Activated T-helper 1 cell treated with Interleukin-2 at 50 U/mL for 16 hours (primary cell): ENCODE measurements around the gene IMMP1L.
"Not testable (repeated sequence)": the region's sequence is repeated elsewhere in the genome, so short reads cannot be mapped to it uniquely, and the experiment has no call there.

Source experiments
- DNase-seq: peaks from one replicate; pipeline ENCODE4 v3.0.0-alpha.2; 2020; ENCODE audit warnings: low read depth

The IMMP1L gene

DNA sequence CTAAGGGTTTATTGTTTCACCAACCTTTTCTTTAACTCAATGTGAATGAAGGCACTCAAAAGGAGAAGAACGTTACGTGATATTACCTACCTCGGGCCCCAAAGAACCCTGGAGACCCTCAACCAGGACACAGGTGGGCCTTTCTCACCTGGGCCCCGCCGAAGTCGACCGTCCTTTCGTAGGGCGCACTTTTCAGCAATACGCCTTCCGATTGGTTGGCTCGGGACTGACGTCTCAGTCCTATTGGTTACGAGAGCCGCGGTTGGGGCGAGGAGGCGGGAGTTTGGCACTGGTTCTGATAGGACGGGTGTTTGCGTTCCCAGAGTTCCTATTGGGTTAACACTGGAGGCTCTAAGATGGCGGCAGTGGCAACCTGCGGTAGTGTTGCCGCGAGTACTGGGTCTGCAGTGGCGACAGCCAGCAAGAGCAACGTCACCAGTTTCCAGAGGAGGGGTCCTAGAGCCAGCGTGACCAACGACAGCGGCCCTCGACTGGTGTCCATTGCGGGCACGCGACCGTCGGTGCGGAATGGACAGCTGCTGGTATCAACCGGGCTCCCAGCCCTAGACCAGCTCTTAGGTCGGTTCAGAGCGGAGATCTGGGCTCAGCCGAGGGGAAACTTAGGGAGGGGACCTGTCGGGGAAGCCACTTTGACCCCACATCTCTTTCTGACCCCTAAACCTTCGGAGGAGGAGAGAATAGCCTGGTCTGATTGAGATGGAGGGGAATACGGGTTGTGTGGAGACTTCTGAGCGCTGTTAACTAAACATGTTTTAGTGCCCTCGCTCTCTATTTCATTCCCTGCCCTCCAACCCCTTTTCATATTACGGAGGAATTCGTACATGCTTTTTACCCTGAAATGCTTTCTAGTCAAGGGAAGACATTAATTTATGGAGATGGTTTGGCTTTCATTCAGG is at the start of gene IMMP1L, which contains the start of gene ELP4:
IMMP1L (minus strand) TSS at position 194 of the 917 bp plus-strand sequence. CDS start 46,346 bp downstream, outside the sequence.
ELP4 (plus strand) TSS at position 339 of the 917 bp plus-strand sequence; CDS start at position 357, 18 bp downstream.
- peak; percentile 88 for DNase-seq

DNA sequence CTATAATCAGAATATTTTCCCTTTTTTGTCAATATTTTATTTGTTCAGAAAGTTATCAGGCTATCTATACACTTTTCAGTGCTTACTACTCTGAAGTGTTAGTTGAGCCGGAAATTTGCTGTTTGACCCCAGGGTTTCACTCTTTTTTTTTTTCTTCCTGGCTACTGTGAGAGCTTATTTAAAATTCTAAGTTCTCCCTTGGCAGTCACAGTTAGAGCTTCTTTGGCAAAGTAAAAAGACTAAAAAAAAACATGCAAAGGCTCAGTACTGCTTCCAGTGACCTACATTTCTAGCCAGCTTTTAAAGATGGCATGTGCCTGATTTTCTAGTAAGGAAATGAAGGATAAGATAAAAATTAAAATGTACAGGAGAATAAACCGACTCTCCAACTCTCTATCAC is 48.6 kb upstream of the IMMP1L start:
- DNase-seq: no peak

- no peak for DNase-seq
Measured at GRCh38 chr11:31555938-31556337, 46.5 kb upstream of the IMMP1L start.

GRCh38 chr11:31542862-31543261 is 33.4 kb upstream of the IMMP1L start:
- DNase-seq: no peak

GRCh38 chr11:31535479-31535878 is 26.1 kb upstream of the IMMP1L start:
- DNase-seq: no peak

DNA sequence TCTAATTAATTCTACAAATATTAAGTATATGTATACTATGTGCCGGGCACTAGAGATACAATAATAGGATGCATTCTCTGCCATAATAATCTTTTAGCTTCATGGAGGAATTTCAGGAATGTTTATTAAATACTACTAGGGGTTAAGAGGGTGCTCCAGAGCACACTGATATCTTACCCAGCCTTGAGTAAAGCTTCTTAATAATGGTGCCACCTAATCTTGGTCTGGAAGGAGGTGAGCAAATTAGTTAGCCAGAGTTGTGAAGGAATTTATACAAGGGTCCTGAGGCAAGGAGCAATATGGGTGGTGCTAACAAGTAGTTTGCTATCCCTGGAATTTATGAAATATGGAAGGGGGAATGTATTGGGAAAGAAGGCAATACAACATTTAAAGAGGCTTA is 21.9 kb upstream of the IMMP1L start:
- no peak for DNase-seq

GRCh38 chr11:31529701-31530100 is 20.3 kb upstream of the IMMP1L start:
- DNase-seq: no peak

- DNase-seq: no peak
Measured at GRCh38 chr11:31529189-31529588, 19.8 kb upstream of the IMMP1L start.

- no peak for DNase-seq
Measured at GRCh38 chr11:31521497-31522150, 12.2 kb upstream of the IMMP1L start.

DNA sequence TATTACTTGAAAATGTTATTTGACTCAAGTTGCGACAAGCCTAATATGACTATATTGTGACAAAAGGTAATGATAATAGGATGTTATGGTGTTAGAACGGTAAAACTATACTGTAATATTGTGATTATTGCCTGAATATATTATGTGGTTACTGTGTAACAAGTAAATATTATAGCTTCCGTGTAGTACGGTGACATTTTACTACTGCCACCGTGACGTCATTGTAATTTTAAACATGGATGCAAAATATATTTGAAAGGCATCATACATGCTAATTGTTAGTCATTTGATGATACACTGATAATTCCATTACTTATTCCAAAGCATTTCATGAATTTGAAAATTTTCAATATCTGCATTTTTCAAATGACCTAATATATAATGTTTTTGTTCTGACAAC is 2.7 kb upstream of the IMMP1L start:
- DNase-seq: no peak

DNA sequence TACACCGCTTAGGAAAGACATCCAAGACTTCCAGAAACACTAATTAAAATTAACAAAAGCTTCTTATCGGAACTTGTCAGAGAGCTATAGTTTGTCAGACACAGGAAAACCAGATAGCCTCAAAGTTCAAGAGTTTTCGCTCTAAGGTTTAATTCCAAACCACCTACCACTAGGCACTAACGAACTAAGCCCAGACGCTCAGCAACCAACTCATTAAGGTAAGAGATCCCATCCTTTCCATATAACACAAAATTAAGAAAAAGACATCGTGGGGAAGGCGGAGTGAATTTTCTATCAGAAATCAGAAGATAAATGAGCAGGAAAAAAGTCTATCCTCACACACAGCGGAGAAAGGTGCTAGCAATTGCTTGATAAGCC is 382 bp downstream of the IMMP1L start:
- DNase-seq: no peak

- no peak for DNase-seq
Measured at GRCh38 chr11:31500560-31500959, 8.9 kb downstream of the IMMP1L start.

GRCh38 chr11:31499576-31500178 is 9.7 kb downstream of the IMMP1L start:
- no peak for DNase-seq

GRCh38 chr11:31493762-31494161 is 15.7 kb downstream of the IMMP1L start:
- DNase-seq: not testable (repeated sequence)

DNA sequence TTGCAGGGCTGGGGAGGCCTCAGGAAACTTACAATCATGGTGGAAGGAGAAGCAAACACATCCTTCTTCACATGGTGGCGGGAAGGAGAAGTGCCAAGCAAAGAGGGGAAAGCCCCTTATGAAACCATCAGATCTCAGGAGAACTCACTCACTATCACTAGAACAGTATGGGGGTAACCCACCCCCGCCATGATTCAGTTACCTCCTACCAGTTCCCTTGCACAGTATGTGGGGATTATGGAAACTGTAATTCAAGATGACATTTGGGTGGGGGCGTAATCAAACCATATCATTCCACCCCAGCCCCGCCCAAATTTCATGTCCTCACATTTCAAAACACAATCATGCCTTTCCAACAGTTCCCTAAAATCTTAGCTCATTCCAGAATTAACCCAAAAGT is 16.2 kb downstream of the IMMP1L start:
- DNase-seq: no peak

DNA sequence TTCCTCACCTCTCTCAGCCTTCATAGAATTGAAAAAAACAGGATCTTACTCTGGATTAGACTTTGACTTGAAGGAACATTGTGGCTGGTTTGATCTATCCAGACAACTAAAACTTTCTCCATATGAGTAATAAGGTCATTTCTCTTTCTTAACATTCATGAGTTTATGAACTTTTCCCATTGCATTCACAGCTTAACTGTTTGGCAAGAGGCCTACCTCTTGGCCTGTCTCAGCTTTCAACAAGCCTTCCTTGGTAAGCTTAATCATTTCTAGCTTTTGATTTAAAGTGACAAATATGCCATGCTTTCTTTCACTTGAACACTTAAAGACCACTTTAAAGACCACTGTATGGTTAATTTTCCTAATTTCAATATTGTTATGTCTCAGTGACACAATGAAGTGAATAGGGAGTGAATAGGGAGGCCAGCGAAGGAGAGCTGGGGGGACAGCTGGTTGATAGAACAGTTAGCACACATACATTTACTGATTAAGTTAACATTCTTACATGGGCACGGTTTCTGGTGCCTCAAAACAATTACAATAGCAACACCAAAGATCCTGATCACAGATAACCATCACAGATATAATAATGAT is 17.0 kb downstream of the IMMP1L start:
- DNase-seq: no peak

GRCh38 chr11:31487848-31488247 is 21.6 kb downstream of the IMMP1L start:
- DNase-seq: no peak

GRCh38 chr11:31484497-31484896 is 24.9 kb downstream of the IMMP1L start:
- DNase-seq: no peak

DNA sequence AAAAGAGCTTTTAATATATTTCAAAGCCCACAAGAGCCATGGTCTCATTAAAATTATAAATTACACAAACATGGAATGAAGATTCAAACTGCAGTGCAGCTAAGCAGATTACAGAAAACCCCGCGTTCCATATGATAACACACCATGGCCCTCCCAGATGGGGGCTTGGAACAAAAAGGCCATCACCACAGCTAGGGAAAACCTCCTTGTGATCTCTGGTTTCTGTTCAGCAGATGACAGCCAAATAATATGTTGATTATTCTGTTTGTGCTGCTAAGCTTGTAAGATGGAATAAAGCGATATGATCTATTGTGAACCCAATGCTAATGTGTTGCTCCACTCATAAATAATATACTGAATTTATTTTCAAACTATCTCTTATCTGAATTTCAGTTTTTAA is 28.5 kb downstream of the IMMP1L start:
- DNase-seq: no peak

GRCh38 chr11:31479066-31479465 is 30.4 kb downstream of the IMMP1L start:
- no peak for DNase-seq

GRCh38 chr11:31478223-31478590 is 31.2 kb downstream of the IMMP1L start:
- no peak for DNase-seq

DNA sequence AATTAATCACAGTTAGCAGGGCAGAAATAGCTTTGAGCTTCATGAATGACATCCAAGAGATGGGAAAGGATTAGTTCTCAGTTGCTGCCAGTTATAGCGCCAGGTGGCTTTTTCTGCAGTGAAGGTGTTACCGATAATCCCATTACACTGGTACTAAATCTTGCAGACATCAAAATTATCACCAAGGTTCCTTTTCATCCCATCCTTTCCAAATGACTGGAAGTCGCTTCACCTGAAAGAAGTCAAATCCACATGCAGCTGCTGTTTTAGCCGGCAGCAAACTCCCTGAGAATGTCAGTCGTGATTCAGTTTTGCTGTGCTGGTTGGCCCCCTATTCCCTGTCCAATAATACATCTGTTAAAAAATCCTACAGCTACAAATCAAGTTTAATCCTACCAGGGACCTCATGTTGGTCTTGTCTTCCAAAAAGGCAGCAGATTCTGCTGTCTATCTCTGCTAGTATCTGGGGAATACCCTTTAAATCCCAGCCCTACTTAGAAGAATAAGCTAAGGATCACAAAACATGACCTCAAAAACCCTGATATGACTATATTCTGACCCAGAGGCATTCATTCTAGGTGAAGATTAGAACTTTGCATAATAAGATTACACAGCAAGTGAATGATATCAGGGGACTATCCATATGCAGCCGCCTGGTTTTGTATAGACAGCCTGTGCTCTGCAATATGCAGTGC is 31.7 kb downstream of the IMMP1L start:
- no peak for DNase-seq
